ENCODE measurements around the gene APLP2. TPM values are rescaled to one million over a fixed set of nuclear protein-coding genes. Genes with fewer than 3 reads are reported as not detected.

APLP2 gene
- total RNA-seq, 2 donors from 2014 or later = 31.2 to 34.0 TPM

DNA sequence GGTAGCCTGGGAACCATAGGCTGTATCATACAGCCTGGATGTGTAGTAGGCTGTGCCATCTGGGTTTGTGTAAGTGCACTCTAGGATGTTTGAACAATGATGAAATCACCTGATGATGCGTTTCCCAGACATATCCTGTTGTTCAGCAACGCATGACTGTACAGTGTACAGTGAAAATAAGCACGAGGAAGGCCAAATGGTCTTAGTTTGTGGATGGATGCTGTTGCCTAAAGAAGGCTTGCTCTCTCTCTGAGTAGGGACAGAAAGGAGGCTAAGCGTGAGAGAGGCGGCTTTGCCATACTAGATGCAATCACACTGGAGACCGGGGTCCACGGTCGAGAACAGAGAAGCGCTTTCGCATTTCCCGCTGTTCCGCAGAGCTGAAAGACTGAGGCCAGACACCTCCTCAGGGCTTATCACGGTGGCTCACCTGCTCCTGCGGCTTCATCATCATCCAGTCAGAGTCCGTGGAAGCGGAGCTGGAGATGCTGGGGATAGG lies 27.6 kb upstream of the APLP2 start:
- no peaks in the 10 kb centered on the region for H3K9me3 Mint-ChIP-seq
- peaks cover 16% of the 10 kb centered on the region for H3K27me3 Mint-ChIP-seq
- no peak overlapping the region for H3K4me3 Mint-ChIP-seq
- H3K36me3 Mint-ChIP-seq (ENCODE audit: low read depth) = no peaks in the 10 kb centered on the region
- H3K4me1 Mint-ChIP-seq = peaks cover 4% of the 10 kb centered on the region
- H3K27ac Mint-ChIP-seq = no peak overlapping the region
- no peak for ATAC-seq (replicated peaks)

DNA sequence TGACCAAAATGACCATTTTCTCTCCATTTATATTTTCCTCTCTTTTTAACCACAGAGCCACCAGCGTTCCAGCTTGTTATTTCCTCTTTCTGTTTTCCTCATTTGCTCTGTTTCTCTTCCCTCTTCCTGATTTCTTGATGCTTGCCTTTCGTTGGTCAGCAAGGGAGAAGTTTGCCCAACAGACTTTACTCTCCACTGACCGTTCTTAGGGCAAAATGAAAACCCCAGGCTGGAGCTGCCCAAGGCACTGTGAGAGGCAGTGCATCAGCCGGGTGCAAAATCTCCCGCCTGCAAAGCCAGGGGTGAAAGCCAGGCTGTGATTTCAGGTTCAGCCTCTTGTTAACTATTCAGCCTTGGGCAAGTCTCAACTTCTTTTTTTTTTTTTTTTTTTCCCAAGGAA lies 26.1 kb upstream of the APLP2 start:
- H3K27ac Mint-ChIP-seq = no peak overlapping the region
- H3K4me1 Mint-ChIP-seq = peaks cover 4% of the 10 kb centered on the region
- peaks cover 13% of the 10 kb centered on the region for H3K27me3 Mint-ChIP-seq
- H3K9me3 Mint-ChIP-seq = no peaks in the 10 kb centered on the region
- H3K4me3 Mint-ChIP-seq = no peak overlapping the region
- no peak for ATAC-seq (replicated peaks)
- H3K36me3 Mint-ChIP-seq (ENCODE audit: low read depth) = no peaks in the 10 kb centered on the region

DNA sequence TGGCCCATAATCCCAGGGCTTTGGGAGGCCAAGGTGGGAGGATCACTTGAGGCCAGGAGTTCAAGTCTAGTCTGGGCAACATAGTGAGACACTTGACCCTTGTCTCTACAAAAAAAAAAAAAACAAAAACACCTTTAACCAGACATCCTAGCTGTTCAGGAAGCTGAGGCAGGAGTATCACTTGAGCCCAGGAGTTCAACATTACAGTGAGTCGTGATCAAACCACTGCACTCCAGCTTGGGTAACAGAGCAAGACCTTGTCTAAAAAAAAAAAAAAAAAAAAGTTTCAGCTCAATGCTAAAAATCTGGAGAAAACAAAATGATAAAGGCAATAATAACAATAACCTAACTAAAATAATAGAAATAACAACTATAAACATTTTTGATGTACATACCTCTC lies 22.6 kb upstream of the APLP2 start:
- no peaks in the 10 kb centered on the region for H3K36me3 Mint-ChIP-seq (ENCODE audit: low read depth)
- H3K27me3 Mint-ChIP-seq = peaks cover 10% of the 10 kb centered on the region
- H3K27ac Mint-ChIP-seq = no peak overlapping the region
- peaks cover 4% of the 10 kb centered on the region for H3K4me1 Mint-ChIP-seq
- no peak overlapping the region for H3K4me3 Mint-ChIP-seq
- H3K9me3 Mint-ChIP-seq = no peaks in the 10 kb centered on the region
- no peak for ATAC-seq (replicated peaks)

GRCh38 chr11:130049328-130049771 lies 20.3 kb upstream of the APLP2 start:
- Mint-ChIP-seq H3K36me3 (ENCODE audit: low read depth) (no peaks in the 10 kb centered on the region), H3K4me3 (no peak overlapping the region), H3K9me3 (no peaks in the 10 kb centered on the region), H3K27ac (no peak overlapping the region), H3K4me1 (no peaks in the 10 kb centered on the region), H3K27me3 (peaks cover 4% of the 10 kb centered on the region)
- ATAC-seq (replicated peaks) = no peak

DNA sequence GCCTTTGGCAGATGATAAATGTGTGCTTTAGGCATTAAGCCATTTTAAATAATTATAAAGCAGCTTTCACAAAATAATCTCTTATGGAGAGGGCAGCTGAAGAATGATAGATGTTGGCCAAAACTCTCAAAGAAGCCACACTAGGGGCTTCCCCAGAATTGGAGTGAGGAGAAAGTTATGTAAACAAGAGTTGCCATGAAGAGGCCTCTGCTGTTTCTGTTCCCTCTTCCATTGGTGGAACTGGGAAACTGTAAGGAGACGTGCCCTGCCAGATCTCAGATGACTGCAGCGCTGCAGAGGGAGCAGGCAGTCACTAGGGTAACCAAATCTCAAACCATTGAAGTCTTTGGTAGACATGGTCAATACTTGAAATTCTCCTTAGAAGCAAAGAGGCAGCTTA lies 19.4 kb upstream of the APLP2 start:
- Mint-ChIP-seq H3K36me3 (ENCODE audit: low read depth) (no peaks in the 10 kb centered on the region), H3K27ac (no peak overlapping the region), H3K27me3 (peaks cover 9% of the 10 kb centered on the region), H3K4me3 (no peak overlapping the region), H3K4me1 (no peaks in the 10 kb centered on the region), H3K9me3 (no peaks in the 10 kb centered on the region)
- no peak for ATAC-seq (replicated peaks)

DNA sequence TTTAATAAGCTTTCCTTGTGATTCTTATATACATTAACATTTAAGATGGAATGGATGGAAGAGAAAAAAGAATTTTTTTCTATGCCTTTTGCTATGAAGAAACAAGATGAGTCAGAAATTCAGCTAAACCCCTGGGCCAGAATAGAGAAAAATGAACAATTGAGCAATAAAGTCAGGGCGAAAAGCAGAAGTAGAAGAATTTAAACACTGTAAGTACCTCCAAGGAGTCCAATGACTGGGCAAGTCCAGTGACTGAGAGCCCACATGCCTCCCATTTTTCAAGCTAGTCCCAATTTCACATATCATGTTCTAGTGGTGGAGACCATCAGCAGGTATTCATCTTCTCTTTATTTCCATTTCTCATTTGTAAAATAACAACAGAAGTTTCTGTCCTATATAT lies 18.6 kb upstream of the APLP2 start:
- Mint-ChIP-seq H3K9me3 (no peaks in the 10 kb centered on the region), H3K27ac (no peak overlapping the region), H3K4me3 (no peak overlapping the region), H3K36me3 (ENCODE audit: low read depth) (no peaks in the 10 kb centered on the region), H3K4me1 (no peaks in the 10 kb centered on the region), H3K27me3 (peaks cover 11% of the 10 kb centered on the region)
- ATAC-seq (replicated peaks) = no peak

- no peak overlapping the region for H3K4me3 Mint-ChIP-seq
- peaks cover 16% of the 10 kb centered on the region for H3K27me3 Mint-ChIP-seq
- no peak for ATAC-seq (replicated peaks)
These were observed 17.1 kb upstream of the APLP2 start for GRCh38 chr11:130052567-130052966.

DNA sequence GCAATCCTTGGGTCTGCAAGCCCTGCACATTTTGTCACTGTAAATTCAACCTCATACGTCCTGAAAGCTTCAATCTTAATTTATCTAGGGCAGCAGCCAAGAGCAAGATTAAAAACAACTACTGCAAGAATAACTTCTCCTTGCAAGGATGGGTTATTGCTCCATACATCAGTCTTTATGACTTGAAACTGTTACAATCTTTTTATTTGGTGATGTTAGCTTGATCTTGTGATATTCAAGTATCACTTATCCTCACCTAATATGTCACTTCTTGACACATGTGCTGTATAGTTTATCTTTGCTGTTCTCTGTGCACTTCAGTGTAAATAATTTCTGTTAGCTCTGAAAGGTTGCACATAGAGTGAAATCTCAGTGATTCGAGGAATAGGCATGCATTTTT lies 14.7 kb upstream of the APLP2 start:
- Mint-ChIP-seq H3K9me3 (no peaks in the 10 kb centered on the region), H3K27me3 (peaks cover 21% of the 10 kb centered on the region), H3K27ac (no peak overlapping the region), H3K4me3 (no peak overlapping the region), H3K4me1 (no peaks in the 10 kb centered on the region), H3K36me3 (ENCODE audit: low read depth) (no peaks in the 10 kb centered on the region)
- no peak for ATAC-seq (replicated peaks)

More at GRCh38 chr11:130052567-130052966, 17.1 kb upstream of the APLP2 start:
- no peak overlapping the region for H3K27ac Mint-ChIP-seq
- H3K9me3 Mint-ChIP-seq = no peaks in the 10 kb centered on the region
- no peaks in the 10 kb centered on the region for H3K4me1 Mint-ChIP-seq
- no peaks in the 10 kb centered on the region for H3K36me3 Mint-ChIP-seq (ENCODE audit: low read depth)

- Mint-ChIP-seq H3K36me3 (ENCODE audit: low read depth) (no peaks in the 10 kb centered on the region), H3K27ac (no peak overlapping the region), H3K27me3 (peaks cover 23% of the 10 kb centered on the region), H3K4me1 (no peaks in the 10 kb centered on the region), H3K9me3 (no peaks in the 10 kb centered on the region), H3K4me3 (no peak overlapping the region)
- no peak for ATAC-seq (replicated peaks)
These were observed 14.1 kb upstream of the APLP2 start for GRCh38 chr11:130055617-130056016.

DNA sequence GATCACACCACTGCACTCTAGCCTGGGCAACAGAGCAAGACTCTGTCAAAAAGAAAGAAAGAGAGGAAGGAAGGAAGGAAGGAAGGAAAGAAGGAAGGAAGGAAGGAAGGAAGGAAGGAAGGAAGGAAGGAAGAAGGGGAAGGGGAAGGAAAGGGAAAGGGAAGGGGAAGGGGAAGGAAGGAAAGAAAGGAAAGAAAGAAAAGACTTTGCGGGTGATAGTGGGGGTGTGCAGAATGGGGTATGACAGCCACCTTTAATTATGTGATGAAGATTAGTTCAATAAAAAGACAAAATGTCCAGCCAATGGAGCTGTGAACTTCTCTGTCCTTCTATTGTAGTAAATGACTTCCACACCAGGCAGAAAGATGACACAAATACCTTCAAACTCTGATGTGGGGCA lies 8.7 kb upstream of the APLP2 start:
- no peak overlapping the region for H3K4me3 Mint-ChIP-seq
- no peak overlapping the region for H3K27ac Mint-ChIP-seq
- peaks cover 19% of the 10 kb centered on the region for H3K27me3 Mint-ChIP-seq
- no peak for ATAC-seq (replicated peaks)
- H3K36me3 Mint-ChIP-seq (ENCODE audit: low read depth) = no peaks in the 10 kb centered on the region
- H3K9me3 Mint-ChIP-seq = no peaks in the 10 kb centered on the region
- H3K4me1 Mint-ChIP-seq = no peaks in the 10 kb centered on the region

GRCh38 chr11:130062026-130062425 lies 7.7 kb upstream of the APLP2 start:
- Mint-ChIP-seq H3K4me1 (no peaks in the 10 kb centered on the region), H3K4me3 (no peak overlapping the region), H3K9me3 (no peaks in the 10 kb centered on the region), H3K36me3 (ENCODE audit: low read depth) (no peaks in the 10 kb centered on the region), H3K27ac (no peak overlapping the region), H3K27me3 (peaks cover 18% of the 10 kb centered on the region)
- ATAC-seq (replicated peaks) = no peak

DNA sequence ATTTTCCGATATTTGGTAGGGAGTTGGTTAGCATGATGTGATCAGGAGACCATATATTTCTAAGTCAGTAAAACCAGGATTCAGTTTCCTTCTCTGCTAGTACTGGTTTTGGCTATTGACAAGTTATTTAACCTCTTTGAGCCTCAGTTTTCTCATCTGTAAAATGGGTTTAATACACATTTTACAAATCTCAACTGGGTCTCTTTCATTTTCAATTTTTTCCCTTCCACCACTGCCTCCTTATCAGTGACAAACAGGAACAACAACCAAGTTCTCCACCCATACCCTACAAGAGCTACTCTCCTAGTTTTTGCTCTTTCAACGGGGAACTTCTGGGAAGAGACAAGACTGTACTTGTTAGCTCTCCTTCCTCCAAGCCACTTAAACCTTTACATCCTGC lies 6.2 kb upstream of the APLP2 start:
- H3K27ac Mint-ChIP-seq = no peak overlapping the region
- no peaks in the 10 kb centered on the region for H3K9me3 Mint-ChIP-seq
- no peaks in the 10 kb centered on the region for H3K36me3 Mint-ChIP-seq (ENCODE audit: low read depth)
- ATAC-seq (replicated peaks) = no peak
- H3K27me3 Mint-ChIP-seq = peaks cover 12% of the 10 kb centered on the region
- no peak overlapping the region for H3K4me3 Mint-ChIP-seq
- peaks cover 2% of the 10 kb centered on the region for H3K4me1 Mint-ChIP-seq

GRCh38 chr11:130064596-130064995 lies 5.1 kb upstream of the APLP2 start:
- Mint-ChIP-seq H3K36me3 (ENCODE audit: low read depth) (peaks cover 7% of the 10 kb centered on the region), H3K4me1 (peaks cover 7% of the 10 kb centered on the region), H3K9me3 (no peaks in the 10 kb centered on the region), H3K27ac (no peak overlapping the region), H3K4me3 (no peak overlapping the region), H3K27me3 (peaks cover 12% of the 10 kb centered on the region)
- no peak for ATAC-seq (replicated peaks)

- H3K27ac Mint-ChIP-seq = no peak overlapping the region
- H3K4me3 Mint-ChIP-seq = no peak overlapping the region
- peaks cover 15% of the 10 kb centered on the region for H3K4me1 Mint-ChIP-seq
- H3K36me3 Mint-ChIP-seq (ENCODE audit: low read depth) = peaks cover 10% of the 10 kb centered on the region
- peaks cover 10% of the 10 kb centered on the region for H3K27me3 Mint-ChIP-seq
- no peak for ATAC-seq (replicated peaks)
- no peaks in the 10 kb centered on the region for H3K9me3 Mint-ChIP-seq
These were observed 3.4 kb upstream of the APLP2 start for GRCh38 chr11:130066338-130066737.

- Mint-ChIP-seq H3K27me3 (peaks cover 13% of the 10 kb centered on the region), H3K4me1 (peaks cover 22% of the 10 kb centered on the region), H3K9me3 (no peaks in the 10 kb centered on the region), H3K4me3 (peak overlapping the region; percentile 90), H3K36me3 (ENCODE audit: low read depth) (peaks cover 10% of the 10 kb centered on the region), H3K27ac (peak overlapping the region; percentile 84)
- ATAC-seq (replicated peaks) = no peak
These were observed 1.1 kb upstream of the APLP2 start for GRCh38 chr11:130068546-130068985.
